SK-N-SH (cell line): ENCODE data around the gene PPP1R14B. TPM values are rescaled to one million over a fixed set of nuclear protein-coding genes. Genes with fewer than 3 reads are reported as not detected.

ENCODE experiments used
- CTCF ChIA-PET: fragments of 300-600, 350-600 bp; formaldehyde crosslinking; extraction: SDS; loops from one replicate; lab custom pipeline; 2021; lab: Yijun Ruan, JAX
- POLR2A ChIA-PET: fragments of 350-600 bp; sonication (Branson Sonifier 250); formaldehyde crosslinking; extraction: SDS; loops from one replicate; lab custom pipeline; 2020; ENCODE audit warnings: antibody characterized with exemption, inconsistent platforms; lab: Yijun Ruan, JAX
- DNase-seq: peaks from one replicate; pipeline ENCODE4 v3.0.0; 2012
- H2AFZ ChIP-seq: fragments of 200-600 bp; sonication (generic); 2 replicates; pipeline ENCODE4 v1.8.1; 2016; ENCODE audit warnings: antibody characterized with exemption, mild to moderate bottlenecking, low read depth
- H3F3A ChIP-seq: fragments of 200-600 bp; sonication (generic); replicated peaks from 2 replicates; pipeline ENCODE3; 2016; ENCODE audit warnings: antibody characterized with exemption, mild to moderate bottlenecking; ENCODE audit not compliant: insufficient read depth
- H3K27ac ChIP-seq, 2 experiments: fragments of 200-500 bp in 1 of 2; fragments of 200-600 bp in 1 of 2; sonication (Bioruptor generic) in 1 of 2; sonication (generic), shearing (Covaris generic) in 1 of 2; 2 replicates each; pipeline versions ENCODE4 v1.5.1 to v1.6.1; 2014 to 2016; ENCODE audit warnings: low read depth in 2 of 2, inconsistent platforms in 1 of 2, low read length in 1 of 2, mild to moderate bottlenecking in 1 of 2, mixed read lengths in 1 of 2
- H3K27me3 ChIP-seq: fragments of 200-600 bp; sonication (generic), shearing (Covaris generic); 2 replicates; pipeline ENCODE4 v1.6.1; 2016; ENCODE audit warnings: mixed run types; ENCODE audit not compliant: insufficient read depth
- H3K36me3 ChIP-seq, 2 experiments: fragments of 200-500 bp in 1 of 2; fragments of 200-600 bp in 1 of 2; sonication (Bioruptor generic) in 1 of 2; sonication (generic) in 1 of 2; replicated peaks in 1 of 2; 2 replicates each; pipeline versions ENCODE3 to v1.5.1; 2014 to 2016; ENCODE audit warnings: low read length in 1 of 2, mild to moderate bottlenecking in 1 of 2; ENCODE audit not compliant: insufficient read depth in 2 of 2, control insufficient read depth in 1 of 2
- H3K4me1 ChIP-seq, 2 experiments: fragments of 200-500 bp in 1 of 2; fragments of 200-600 bp in 1 of 2; sonication (Bioruptor generic) in 1 of 2; sonication (generic), shearing (Covaris generic) in 1 of 2; 2 replicates each; pipeline versions ENCODE4 v1.5.1 to v1.6.1; 2014 to 2016; ENCODE audit warnings: low read depth in 1 of 2, low read length in 1 of 2, mixed run types in 1 of 2; ENCODE audit not compliant: insufficient read depth in 2 of 2, control insufficient read depth in 1 of 2
- H3K4me2 ChIP-seq: fragments of 200-600 bp; sonication (generic), shearing (Covaris generic); 2 replicates; pipeline ENCODE4 v1.6.1; 2017; ENCODE audit warnings: mixed run types
- H3K4me3 ChIP-seq, 2 experiments: fragments of 200-500 bp in 1 of 2; fragments of 200-600 bp in 1 of 2; sonication (Bioruptor generic) in 1 of 2; sonication (generic), shearing (Covaris generic) in 1 of 2; 2 replicates each; pipeline versions ENCODE4 v1.5.1 to v1.8.1; 2014 to 2016; ENCODE audit warnings: low read depth in 2 of 2, inconsistent platforms in 1 of 2, low read length in 1 of 2, mild to moderate bottlenecking in 1 of 2, mixed read lengths in 1 of 2, moderate library complexity in 1 of 2
- H3K79me2 ChIP-seq: fragments of 200-600 bp; sonication (generic); 2 replicates; pipeline ENCODE4 v1.8.1; 2017; ENCODE audit warnings: mild to moderate bottlenecking; ENCODE audit not compliant: insufficient read depth
- H3K9ac ChIP-seq: fragments of 200-600 bp; sonication (generic); 2 replicates; pipeline ENCODE4 v1.6.1; 2017; ENCODE audit warnings: mixed run types
- H3K9me2 ChIP-seq: fragments of 200-600 bp; sonication (generic); 2 replicates; pipeline ENCODE4 v1.6.1; 2017; ENCODE audit warnings: mixed run types
- H3K9me3 ChIP-seq: fragments of 200-600 bp; sonication (generic); 2 replicates; pipeline ENCODE4 v1.6.1; 2017; ENCODE audit warnings: mixed run types, mild to moderate bottlenecking, moderate library complexity
- H4K20me1 ChIP-seq: fragments of 200-600 bp; sonication (generic); 2 replicates; pipeline ENCODE4 v1.6.1; 2017; ENCODE audit warnings: mild to moderate bottlenecking, mixed run types; ENCODE audit not compliant: insufficient read depth
- CHD2 ChIP-seq: fragments of 150-350 bp; IDR thresholded peaks from 2 replicates; pipeline ENCODE4 v1.6.1; 2018; ENCODE audit warnings: low read length; ENCODE audit not compliant: partially characterized antibody
- EP300 ChIP-seq, 2 experiments: IDR thresholded peaks; 2 replicates each; pipeline versions ENCODE4 v1.4.0 to v1.6.1; 2012; ENCODE audit warnings: borderline replicate concordance in 1 of 2, low read depth in 1 of 2, low read length in 1 of 2
- FOXJ3 ChIP-seq: sonication (generic); formaldehyde crosslinking; IDR thresholded peaks from 2 replicates; pipeline ENCODE4 v1.5.1; 2020; ENCODE audit warnings: mild to moderate bottlenecking, missing genetic modification reagents
- GATA2 ChIP-seq: sonication (generic); formaldehyde crosslinking; IDR thresholded peaks from 2 replicates; pipeline ENCODE4 v1.5.0; 2020; ENCODE audit warnings: mild to moderate bottlenecking, missing genetic modification reagents
- JUND ChIP-seq: IDR thresholded peaks from 2 replicates; pipeline ENCODE4 v1.4.0; 2012
- MXI1 ChIP-seq: IDR thresholded peaks from 2 replicates; pipeline ENCODE4 v1.6.1; 2012; ENCODE audit warnings: mild to moderate bottlenecking, low read depth, low read length, improper control_type of control experiment
- NFIC ChIP-seq: IDR thresholded peaks from 2 replicates; pipeline ENCODE4 v1.4.0; 2012; ENCODE audit warnings: borderline replicate concordance
- PBX3 ChIP-seq: IDR thresholded peaks from 2 replicates; pipeline ENCODE4; 2012
- POLR2AphosphoS5 ChIP-seq: IDR thresholded peaks from 2 replicates; pipeline ENCODE4 v1.6.1; 2012; ENCODE audit warnings: low read depth, low read length
- RAD21 ChIP-seq: IDR thresholded peaks from 2 replicates; pipeline ENCODE4 v1.6.1; 2012; ENCODE audit warnings: mild to moderate bottlenecking, low read length
- RFX5 ChIP-seq: IDR thresholded peaks from 2 replicates; pipeline ENCODE4 v1.6.1; 2012; ENCODE audit warnings: mild to moderate bottlenecking, improper control_type of control experiment, low read length
- SIN3A ChIP-seq: IDR thresholded peaks from 2 replicates; pipeline ENCODE4 v1.6.1; 2012; ENCODE audit warnings: low read depth, mild to moderate bottlenecking, low read length, moderate library complexity, borderline replicate concordance
- TAF1 ChIP-seq: IDR thresholded peaks from 2 replicates; pipeline ENCODE4 v1.6.1; 2012; ENCODE audit warnings: low read depth, mild to moderate bottlenecking, low read length, moderate library complexity, borderline replicate concordance
- TCF12 ChIP-seq: IDR thresholded peaks from 2 replicates; pipeline ENCODE4 v1.4.0; 2012
- TEAD4 ChIP-seq: IDR thresholded peaks from 2 replicates; pipeline ENCODE4 v1.4.0; 2012; ENCODE audit warnings: mild to moderate bottlenecking, borderline replicate concordance; ENCODE audit not compliant: insufficient read depth
- USF1 ChIP-seq: IDR thresholded peaks from 2 replicates; pipeline ENCODE4 v1.4.0; 2012; ENCODE audit warnings: low read depth, borderline replicate concordance
- USF2 ChIP-seq: fragments of 150-350 bp; IDR thresholded peaks from 2 replicates; pipeline ENCODE4 v1.6.1; 2017; ENCODE audit warnings: antibody characterized with exemption, low read length, low read depth, borderline replicate concordance
- WGBS: methylation state at CpG from one replicate; pipeline ENCODE4 v1.1.6; 2017; ENCODE audit warnings: low lambda C conversion rate; 5-methylcytosine and 5-hydroxymethylcytosine counted together
- polyA plus RNA-seq, 3 experiments: library from polyadenylated mRNA; depleted of rRNA; stranded (reverse); fragments of >200 nt; gene quantifications; 2 replicates each; pipeline ENCODE4 v1.2.3, GENCODE V29; 2012

Gene PPP1R14B
- polyA plus RNA-seq, 1 of the 3 experiments (the other 2 are of a cell fraction), result 523 TPM

- H3K27ac ChIP-seq, result peak overlapping the region; percentile 88 to 97
- H3K9ac ChIP-seq, result peak overlapping the region; percentile 63
- no peaks in the 10 kb centered on the region for H4K20me1 ChIP-seq
- ChIA-PET POLR2A (interaction anchor here (0.9 to 6.5 kb wide), 8 partner anchors 11 to 64 kb away, joined by 3 to 112 read pairs (median 3); partner anchors contain the start of genes BAD, ESRRA, FKBP2 and NUDT22), CTCF (interaction anchor here (0.6 to 6.9 kb wide), 11 partner anchors 10 to 376 kb away, joined by 3 to 89 read pairs (median 4); partner anchors contain the start of genes ESRRA, KCNK4, PLCB3 and PRDX5)
- H3K9me2 ChIP-seq, result no peaks in the 10 kb centered on the region
- peak overlapping the region; percentile 89 for H3K4me2 ChIP-seq
- H3K4me3 ChIP-seq, result peak overlapping the region in 1 of 2 experiments; percentile 60; a peak in 2 of 4 replicates
- H3K79me2 ChIP-seq, result peaks cover 19% of the 10 kb centered on the region
- H3K36me3 ChIP-seq, result peaks cover 15 to 20% of the 10 kb centered on the region in 2 experiments
- 74% methylated on average over 16 of the region's 23 CpGs for WGBS
- TF ChIP-seq JUND (no peak), MXI1 (no peak), EP300 (IDR thresholded peaks at IDR 0.05; ENCODE audit: borderline replicate concordance in 1 of 2, low read depth in 1 of 2, low read length in 1 of 2) (peak in 1 of 2 experiments; percentile 52; a peak in 1 of 4 replicates), FOXJ3 (CRISPR knock-in tag) (peak; percentile 81; the same call in 1 of the 2 replicates), RFX5 (no peak), POLR2AphosphoS5 (no peak), TEAD4 (no peak), TAF1 (0 out of 2 replicates have a peak, but pooled peaks have one; percentile 2), USF1 (no peak), CHD2 (peak; percentile 6), SIN3A (no peak), GATA2 (CRISPR knock-in tag) (peak; percentile 90), TCF12 (no peak), NFIC (peak; percentile 55), RAD21 (peak; percentile 17; the same call in 1 of the 2 replicates), USF2 (no peak), PBX3 (no peak)
- DNase-seq, result peak; percentile 77
- H3K27me3 ChIP-seq, result no peaks in the 10 kb centered on the region
- peaks cover 40% of the 10 kb centered on the region for H3F3A ChIP-seq
- no peaks in the 10 kb centered on the region for H3K9me3 ChIP-seq
- peaks cover 12 to 55% of the 10 kb centered on the region in 2 experiments; a peak in 3 of 4 replicates for H3K4me1 ChIP-seq
- H2AFZ ChIP-seq, result no peak overlapping the region
These were observed 21.5 kb upstream of the PPP1R14B start for GRCh38 chr11:64268025-64268892.
